ENCODE data around the gene BCL11B. TPM values are rescaled to one million over a fixed set of nuclear protein-coding genes. Genes with fewer than 3 reads are reported as not detected.
"Not testable (repeated sequence)": the region's sequence is repeated elsewhere in the genome, so short reads cannot be mapped to it uniquely, and the experiment has no call there.

The BCL11B gene
- polyA plus RNA-seq, 3 donors, result 0.11 to 0.28 (median 0.13) TPM

DNA sequence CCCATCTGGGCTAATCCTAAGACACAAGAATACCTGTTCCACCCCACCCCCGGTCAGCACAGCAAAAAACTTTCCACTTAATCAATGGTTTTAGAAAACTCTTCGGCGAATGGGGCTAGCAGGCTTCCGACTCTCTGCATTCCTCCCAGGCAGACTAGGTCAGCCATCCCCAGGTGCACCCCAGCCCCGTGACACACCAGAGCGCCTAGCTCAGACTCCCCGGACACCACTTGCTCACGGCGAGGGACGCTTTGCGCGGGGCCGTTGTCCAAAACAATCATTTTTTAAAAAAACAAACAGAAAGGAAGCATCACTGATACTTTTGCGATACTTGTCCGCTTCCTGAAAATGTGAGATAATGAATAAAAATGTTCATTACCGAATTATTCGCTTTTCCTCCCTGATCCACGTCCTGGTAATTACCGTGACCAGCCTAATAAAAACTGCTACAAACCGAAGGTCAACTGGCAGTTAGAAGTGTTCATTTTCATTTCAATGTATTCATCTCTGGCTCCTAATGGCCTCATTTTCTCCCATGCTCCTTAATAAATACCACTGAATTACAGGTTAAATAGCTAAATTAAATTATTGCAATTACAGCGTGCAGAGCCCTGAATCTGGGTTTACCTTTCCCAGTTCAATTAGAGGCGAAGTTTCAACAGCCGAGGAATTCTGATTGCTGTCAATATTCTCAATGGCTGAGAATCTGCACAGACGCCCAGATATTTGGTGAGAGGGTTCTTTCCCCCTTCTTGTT, 73.1 kb downstream of the BCL11B start:
- WGBS, 3 donors, result 83 to 86% (median 85%) methylated on average over 24 of the region's 24 CpGs
- no peak overlapping the region for H3K27ac ChIP-seq (ENCODE audit: low read depth, low read length)

DNA sequence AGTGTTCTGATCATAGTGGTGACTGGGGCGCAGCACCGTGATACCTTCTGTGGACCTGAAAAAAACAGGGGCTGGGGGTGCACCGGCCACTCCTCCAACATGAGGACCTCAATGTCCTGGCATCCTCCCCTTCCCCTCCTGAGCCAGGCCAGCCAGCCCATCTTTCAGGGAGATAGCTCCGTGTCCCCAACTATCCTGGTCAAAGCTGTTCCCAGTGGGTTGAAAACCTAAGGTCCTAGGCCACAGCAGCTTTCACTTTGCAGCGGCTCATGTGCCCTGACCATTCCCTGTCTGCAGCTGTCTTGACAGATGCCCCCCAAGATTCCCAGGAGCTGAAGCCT, 75.7 kb downstream of the BCL11B start:
- 77 to 94% (median 87%) methylated on average over 5 of the region's 5 CpGs for WGBS, 3 donors
- no peak overlapping the region for H3K27ac ChIP-seq (ENCODE audit: low read depth, low read length)

DNA sequence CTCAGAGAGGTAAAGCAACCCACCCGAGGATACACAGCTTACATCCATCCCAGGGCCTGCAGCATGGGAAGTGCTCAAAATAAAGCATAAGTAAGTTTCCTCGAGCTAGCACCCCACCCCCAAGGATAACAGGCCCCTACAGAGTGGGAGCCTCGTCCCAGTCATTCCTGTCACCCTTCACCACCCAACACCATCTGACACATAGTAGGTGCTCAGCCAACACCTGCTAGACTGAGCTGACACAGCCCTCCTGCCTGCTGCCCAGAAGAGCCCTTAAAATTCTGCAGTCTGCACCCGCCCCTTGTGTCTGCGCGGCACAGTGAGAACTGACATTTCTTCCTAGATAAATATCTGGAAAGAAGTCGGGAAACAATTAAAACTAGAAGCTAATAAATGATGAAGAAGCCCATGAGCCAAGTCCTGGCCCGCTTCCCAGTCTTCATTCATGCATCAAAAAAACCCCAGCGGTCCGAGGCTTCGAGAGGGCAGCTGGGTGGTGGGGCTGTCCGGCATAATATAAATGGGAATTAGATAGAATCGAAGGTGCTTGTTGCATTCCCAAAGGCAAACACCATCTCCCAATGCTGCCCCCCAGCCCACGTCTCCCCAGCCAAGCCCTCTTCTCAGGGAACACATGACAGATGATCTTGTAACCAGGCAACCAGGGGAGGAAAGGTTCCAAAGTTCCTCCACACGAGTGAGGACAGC, 76.2 kb downstream of the BCL11B start:
- H3K27ac ChIP-seq (ENCODE audit: low read depth, low read length), result no peak overlapping the region
- WGBS, 3 donors, result 43 to 54% (median 50%) methylated on average over 15 of the region's 15 CpGs

DNA sequence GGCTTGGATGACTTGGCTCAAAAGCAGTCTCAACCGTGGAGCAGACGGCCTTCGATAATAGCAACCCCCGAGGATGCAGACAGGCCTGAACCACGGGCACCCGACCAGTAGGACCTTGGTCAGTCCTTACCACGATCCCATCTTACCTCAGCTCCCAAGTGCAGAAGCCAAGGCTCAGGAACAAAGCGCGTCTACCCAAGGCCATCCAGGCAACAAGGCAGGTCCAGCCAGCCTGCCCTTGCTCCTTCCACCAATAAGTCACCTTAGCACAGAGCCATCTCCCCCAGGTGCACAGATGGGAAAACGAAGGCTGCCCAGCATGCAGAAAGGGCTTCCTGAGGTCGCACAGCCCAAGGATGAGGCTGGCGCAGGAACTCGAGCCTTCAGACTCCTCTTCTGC, 77.3 kb downstream of the BCL11B start:
- no peak overlapping the region for H3K27ac ChIP-seq (ENCODE audit: low read depth, low read length)
- 77 to 92% (median 86%) methylated on average over 13 of the region's 13 CpGs for WGBS, 3 donors

GRCh38 chr14:99194136-99194535, 77.9 kb downstream of the BCL11B start:
- 89 to 91% (median 90%) methylated on average over 7 of the region's 7 CpGs for WGBS, 3 donors
- no peak overlapping the region for H3K27ac ChIP-seq (ENCODE audit: low read depth, low read length)

- WGBS, 3 donors, result 70 to 84% (median 77%) methylated on average over 6 of the region's 6 CpGs
- H3K27ac ChIP-seq (ENCODE audit: low read depth, low read length), result no peak overlapping the region
Observed at GRCh38 chr14:99192830-99193229, 79.2 kb downstream of the BCL11B start.

DNA sequence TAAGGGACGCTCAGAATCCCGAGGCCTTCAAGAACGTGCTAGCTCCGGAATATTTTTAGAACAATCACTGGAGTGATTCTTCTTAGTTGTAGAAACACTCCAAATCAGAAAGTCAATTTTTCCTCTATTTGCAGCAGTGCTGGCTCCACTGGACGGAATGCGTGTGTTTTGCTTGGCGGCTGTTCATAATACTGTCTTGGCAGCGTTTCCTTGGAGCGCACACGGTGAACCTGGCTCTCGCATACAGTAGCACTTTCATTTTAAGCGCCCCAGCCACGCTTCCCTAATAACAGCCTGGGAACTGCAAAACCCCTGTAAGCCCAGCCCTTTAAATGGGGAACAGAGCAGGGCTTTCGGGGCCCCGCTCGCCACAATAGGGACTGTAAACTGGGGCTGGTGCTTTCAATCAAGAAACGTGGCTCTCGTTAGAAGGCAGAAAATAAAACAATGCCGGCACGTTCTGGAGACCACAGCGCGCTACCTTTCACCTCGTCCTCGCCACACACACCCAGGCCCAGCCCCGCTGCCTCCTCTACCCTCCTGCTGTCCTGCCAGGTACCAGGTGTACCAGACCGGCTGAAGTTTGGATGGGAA, 79.9 kb downstream of the BCL11B start:
- no peak overlapping the region for H3K27ac ChIP-seq (ENCODE audit: low read depth, low read length)

DNA sequence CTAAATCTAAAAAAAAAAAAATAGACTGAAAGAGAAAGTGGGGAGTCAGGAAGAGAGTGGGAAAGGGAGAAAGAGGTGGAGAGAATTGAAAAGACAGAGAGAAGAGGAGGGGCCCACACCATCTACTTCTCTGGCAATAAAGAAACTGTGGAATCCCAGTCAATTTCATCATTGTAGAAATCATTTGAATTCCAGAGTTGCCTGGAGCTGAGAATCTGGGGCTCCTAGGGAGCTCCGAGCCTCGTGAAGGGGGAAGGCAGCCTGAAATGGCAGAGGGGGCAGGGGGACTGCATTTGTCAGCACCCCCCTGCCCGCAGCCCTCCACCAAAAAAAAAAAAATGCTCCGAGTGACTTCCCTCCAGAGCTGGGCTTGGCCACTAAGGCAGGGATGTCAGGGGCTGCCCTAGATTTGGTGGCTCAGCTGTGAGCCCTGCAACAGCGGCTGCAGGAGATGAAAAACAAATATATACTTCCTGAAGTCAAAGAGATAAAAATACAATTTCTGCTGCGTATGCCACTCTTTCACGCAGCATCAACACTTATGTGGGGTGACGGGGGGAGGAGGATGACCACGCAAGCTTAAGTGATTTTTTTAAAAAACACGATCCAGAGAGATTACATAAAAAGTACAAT, 80.5 kb downstream of the BCL11B start:
- no peak overlapping the region for H3K27ac ChIP-seq (ENCODE audit: low read depth, low read length)

More for the DNA sequence above, 79.9 kb downstream of the BCL11B start:
- WGBS, 3 donors, result 21 to 42% (median 30%) methylated on average over 26 of the region's 26 CpGs

DNA sequence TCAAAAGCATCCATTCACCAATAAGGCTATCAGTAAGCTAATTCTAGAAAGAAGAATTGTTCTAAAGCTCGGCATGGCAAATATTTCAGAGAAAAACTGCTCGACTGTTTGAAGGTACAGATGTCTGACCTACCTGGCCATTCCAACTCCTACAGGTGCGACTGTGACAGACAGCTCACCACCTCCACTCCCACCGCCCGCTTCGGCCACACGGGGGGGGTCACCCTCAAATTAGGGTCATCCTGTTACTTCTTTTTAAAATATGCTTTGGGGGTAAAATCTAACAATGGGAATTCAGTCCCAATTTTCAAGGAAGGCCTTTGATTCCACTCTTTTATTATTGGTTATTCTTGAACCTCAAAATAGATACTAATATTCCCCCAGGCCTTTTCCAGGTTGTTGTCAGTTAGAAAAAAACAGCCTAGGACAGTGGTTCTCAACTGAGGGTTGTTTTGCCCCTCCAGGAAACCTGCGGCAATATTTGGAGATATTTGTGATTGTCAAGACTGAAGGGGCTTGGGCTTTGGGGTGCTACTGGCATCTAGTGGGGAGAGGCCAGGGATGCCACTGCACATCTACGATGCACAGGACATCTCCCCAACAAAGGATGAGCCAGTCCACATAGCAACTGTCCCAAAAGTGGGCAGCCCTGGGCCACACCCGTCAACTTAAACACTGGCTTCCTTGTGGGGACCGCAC, 81.2 kb downstream of the BCL11B start:
- no peak overlapping the region for H3K27ac ChIP-seq (ENCODE audit: low read depth, low read length)
- WGBS, 3 donors, result 70 to 80% (median 78%) methylated on average over 11 of the region's 11 CpGs

More for the DNA sequence above, 80.5 kb downstream of the BCL11B start:
- 13 to 21% (median 14%) methylated on average over 10 of the region's 10 CpGs for WGBS, 3 donors

- WGBS, 3 donors, result 87 to 88% (median 88%) methylated on average over 26 of the region's 26 CpGs
- H3K27ac ChIP-seq (ENCODE audit: low read depth, low read length), result no peak overlapping the region
Observed at GRCh38 chr14:99189201-99189801, 82.7 kb downstream of the BCL11B start.

- no peak overlapping the region for H3K27ac ChIP-seq (ENCODE audit: low read depth, low read length)
- WGBS, 3 donors, result 51 to 63% (median 61%) methylated on average over 18 to 19 of the region's 19 CpGs
Observed at GRCh38 chr14:99188731-99189191, 83.2 kb downstream of the BCL11B start.

DNA sequence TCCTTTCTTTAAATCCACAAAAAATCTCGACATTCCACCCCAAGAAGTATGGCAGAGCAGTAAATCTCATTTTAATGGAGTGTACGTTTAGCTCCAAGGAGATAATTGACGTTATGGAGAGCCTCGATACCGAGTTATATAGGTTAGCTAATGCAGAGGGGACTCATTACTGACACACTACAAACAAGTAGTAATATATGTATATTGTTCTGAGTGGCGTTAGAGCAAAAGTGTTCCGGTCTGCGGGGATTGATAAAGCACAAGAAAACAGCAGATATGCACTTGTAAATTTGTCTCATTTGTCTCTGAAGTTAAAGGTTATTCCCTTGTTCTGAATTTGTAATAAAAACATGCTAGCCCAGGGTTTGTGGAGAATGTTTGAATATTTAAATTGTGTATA, 84.1 kb downstream of the BCL11B start:
- 63 to 83% (median 76%) methylated on average over 8 of the region's 8 CpGs for WGBS, 3 donors
- H3K27ac ChIP-seq (ENCODE audit: low read depth, low read length), result no peak overlapping the region

- 80 to 90% (median 89%) methylated on average over 16 of the region's 16 CpGs for WGBS, 3 donors
- H3K27ac ChIP-seq (ENCODE audit: low read depth, low read length), result no peak overlapping the region
Observed at GRCh38 chr14:99186956-99187690, 84.9 kb downstream of the BCL11B start.

GRCh38 chr14:99186336-99186735, 85.7 kb downstream of the BCL11B start:
- not testable (repeated sequence) for H3K27ac ChIP-seq (ENCODE audit: low read depth, low read length)
- 89 to 96% (median 95%) methylated on average over 8 of the region's 8 CpGs for WGBS, 3 donors

GRCh38 chr14:99185436-99186068, 86.4 kb downstream of the BCL11B start:
- H3K27ac ChIP-seq (ENCODE audit: low read depth, low read length), result no peak overlapping the region
- WGBS, 3 donors, result 88 to 93% (median 92%) methylated on average over 16 of the region's 16 CpGs

- WGBS, 3 donors, result 82 to 90% (median 82%) methylated on average over 8 of the region's 8 CpGs
- H3K27ac ChIP-seq (ENCODE audit: low read depth, low read length), result no peak overlapping the region
Observed at GRCh38 chr14:99183716-99184115, 88.3 kb downstream of the BCL11B start.

DNA sequence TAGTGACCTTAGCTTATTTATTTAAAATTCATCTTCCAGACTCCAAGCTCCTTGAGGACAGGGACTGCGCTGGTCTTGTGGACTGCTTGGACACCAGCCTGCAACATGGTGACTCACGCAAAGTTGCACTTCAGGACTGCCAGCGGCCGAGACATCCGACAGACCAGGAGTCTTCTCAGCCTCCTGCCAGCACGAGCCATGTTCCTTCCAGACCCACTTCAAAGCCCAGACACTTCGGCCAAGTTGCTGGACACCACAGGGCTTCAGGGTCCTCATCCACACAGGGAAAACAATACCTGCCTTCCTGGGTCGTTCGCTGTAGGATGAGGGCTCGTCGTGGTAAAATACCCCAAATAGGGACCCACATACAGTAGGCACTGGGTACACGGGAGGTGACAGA, 88.7 kb downstream of the BCL11B start:
- H3K27ac ChIP-seq (ENCODE audit: low read depth, low read length), result no peak overlapping the region
- 87 to 92% (median 91%) methylated on average over 12 of the region's 12 CpGs for WGBS, 3 donors

Data from adipose tissue (tissue), 3 donors.